GM13977 (cell line): Measurements from ENCODE around the gene OSBPL2.
A peak's percentile ranks its signal among the peaks of the same experiment; 100 is the strongest.

Experiments used
- DNase-seq: peaks from one replicate; pipeline ENCODE4 v3.0.0; 2012; ENCODE audit warnings: low spot score
- CTCF ChIP-seq: IDR thresholded peaks from 2 replicates; pipeline ENCODE4 v1.5.1; 2012; ENCODE audit warnings: mild to moderate bottlenecking, control low read depth; ENCODE audit not compliant: insufficient read depth; ENCODE audit errors: extremely low read depth, missing control alignments
- in situ Hi-C: fragments of 300-500 bp; cut with MboI; formaldehyde crosslinking; loops from one replicate; pipeline ENCODE4 v1.12.0; 2022; ENCODE audit warnings: low sequenced_read_pairs, low pct_unique_long_range_greater_than_20kb, mixed read lengths, inconsistent platforms; ENCODE audit not compliant: unreplicated experiment

Gene OSBPL2

GRCh38 chr20:62303340-62304226 lies 65.3 kb downstream of the OSBPL2 start:
- DNase-seq: peak; percentile 65
- in situ Hi-C loops: no loop called here
- TF ChIP-seq CTCF: no peak

GRCh38 chr20:62304331-62305148 lies 66.2 kb downstream of the OSBPL2 start:
- no peak for DNase-seq
- in situ Hi-C loops: loop anchor here (5.0 kb wide), 1 partner anchor 78 kb away; no protein-coding TSS in a partner anchor
- TF ChIP-seq CTCF: no peak

GRCh38 chr20:62305149-62305764 lies 66.9 kb downstream of the OSBPL2 start:
- in situ Hi-C loops: loop anchor here (5.0 kb wide), 1 partner anchor 77 kb away; no protein-coding TSS in a partner anchor
- DNase-seq: no peak
- TF ChIP-seq CTCF: no peak

- in situ Hi-C loops: loop anchor here (5.0 kb wide), 1 partner anchor 76 kb away; no protein-coding TSS in a partner anchor
- DNase-seq: no peak
- TF ChIP-seq CTCF: no peak
Observed at GRCh38 chr20:62305765-62306413, 67.6 kb downstream of the OSBPL2 start.

GRCh38 chr20:62306414-62307187 lies 68.3 kb downstream of the OSBPL2 start:
- no peak for DNase-seq
- no peak for TF ChIP-seq CTCF
- in situ Hi-C loops: loop anchor here (5.0 kb wide), 1 partner anchor 76 kb away; no protein-coding TSS in a partner anchor
